ENCODE measurements around the gene LMX1B.
A peak's percentile ranks its signal among the peaks of the same experiment; 100 is the strongest.

LMX1B gene

GRCh38 chr9:126688617-126689016, 74.9 kb downstream of the LMX1B start:
- ATAC-seq, result no peak
- TF ChIP-seq ZNF70 (CRISPR knock-in tag; IDR thresholded peaks at IDR 0.05), result no peak
- no peak for TF ChIP-seq TCF4 (CRISPR knock-in tag; IDR thresholded peaks at IDR 0.05; ENCODE audit: borderline replicate concordance)
- no peak for TF ChIP-seq ZNF8 (CRISPR knock-in tag; IDR thresholded peaks at IDR 0.05)
- no peak for TF ChIP-seq SNAI2 (CRISPR knock-in tag; IDR thresholded peaks at IDR 0.05)
- no peak for TF ChIP-seq ZFP3 (CRISPR knock-in tag; IDR thresholded peaks at IDR 0.05)
- no peak for TF ChIP-seq OSR1 (CRISPR knock-in tag; IDR thresholded peaks at IDR 0.05)
- no peak for TF ChIP-seq ZC3H10 (CRISPR knock-in tag; IDR thresholded peaks at IDR 0.05)
- TF ChIP-seq CSRNP3 (CRISPR knock-in tag; IDR thresholded peaks at IDR 0.05), result no peak
- TF ChIP-seq ARNTL (CRISPR knock-in tag; IDR thresholded peaks at IDR 0.05; ENCODE audit: borderline replicate concordance, low read depth), result no peak
- TF ChIP-seq, protein P1, sequence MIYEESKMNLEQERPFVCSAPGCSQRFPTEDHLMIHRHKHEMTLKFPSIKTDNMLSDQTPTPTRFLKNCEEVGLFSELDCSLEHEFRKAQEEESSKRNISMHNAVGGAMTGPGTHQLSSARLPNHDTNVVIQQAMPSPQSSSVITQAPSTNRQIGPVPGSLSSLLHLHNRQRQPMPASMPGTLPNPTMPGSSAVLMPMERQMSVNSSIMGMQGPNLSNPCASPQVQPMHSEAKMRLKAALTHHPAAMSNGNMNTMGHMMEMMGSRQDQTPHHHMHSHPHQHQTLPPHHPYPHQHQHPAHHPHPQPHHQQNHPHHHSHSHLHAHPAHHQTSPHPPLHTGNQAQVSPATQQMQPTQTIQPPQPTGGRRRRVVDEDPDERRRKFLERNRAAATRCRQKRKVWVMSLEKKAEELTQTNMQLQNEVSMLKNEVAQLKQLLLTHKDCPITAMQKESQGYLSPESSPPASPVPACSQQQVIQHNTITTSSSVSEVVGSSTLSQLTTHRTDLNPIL (CRISPR knock-in tag; IDR thresholded peaks at IDR 0.05; ENCODE audit: low read depth), result no peak
- TF ChIP-seq PPARA (CRISPR knock-in tag; IDR thresholded peaks at IDR 0.05; ENCODE audit: borderline replicate concordance), result no peak
- TF ChIP-seq, protein P2, sequence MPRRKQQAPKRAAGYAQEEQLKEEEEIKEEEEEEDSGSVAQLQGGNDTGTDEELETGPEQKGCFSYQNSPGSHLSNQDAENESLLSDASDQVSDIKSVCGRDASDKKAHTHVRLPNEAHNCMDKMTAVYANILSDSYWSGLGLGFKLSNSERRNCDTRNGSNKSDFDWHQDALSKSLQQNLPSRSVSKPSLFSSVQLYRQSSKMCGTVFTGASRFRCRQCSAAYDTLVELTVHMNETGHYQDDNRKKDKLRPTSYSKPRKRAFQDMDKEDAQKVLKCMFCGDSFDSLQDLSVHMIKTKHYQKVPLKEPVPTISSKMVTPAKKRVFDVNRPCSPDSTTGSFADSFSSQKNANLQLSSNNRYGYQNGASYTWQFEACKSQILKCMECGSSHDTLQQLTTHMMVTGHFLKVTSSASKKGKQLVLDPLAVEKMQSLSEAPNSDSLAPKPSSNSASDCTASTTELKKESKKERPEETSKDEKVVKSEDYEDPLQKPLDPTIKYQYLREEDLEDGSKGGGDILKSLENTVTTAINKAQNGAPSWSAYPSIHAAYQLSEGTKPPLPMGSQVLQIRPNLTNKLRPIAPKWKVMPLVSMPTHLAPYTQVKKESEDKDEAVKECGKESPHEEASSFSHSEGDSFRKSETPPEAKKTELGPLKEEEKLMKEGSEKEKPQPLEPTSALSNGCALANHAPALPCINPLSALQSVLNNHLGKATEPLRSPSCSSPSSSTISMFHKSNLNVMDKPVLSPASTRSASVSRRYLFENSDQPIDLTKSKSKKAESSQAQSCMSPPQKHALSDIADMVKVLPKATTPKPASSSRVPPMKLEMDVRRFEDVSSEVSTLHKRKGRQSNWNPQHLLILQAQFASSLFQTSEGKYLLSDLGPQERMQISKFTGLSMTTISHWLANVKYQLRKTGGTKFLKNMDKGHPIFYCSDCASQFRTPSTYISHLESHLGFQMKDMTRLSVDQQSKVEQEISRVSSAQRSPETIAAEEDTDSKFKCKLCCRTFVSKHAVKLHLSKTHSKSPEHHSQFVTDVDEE (CRISPR knock-in tag; IDR thresholded peaks at IDR 0.05), result no peak
- no peak for TF ChIP-seq GLIS3 (CRISPR knock-in tag; IDR thresholded peaks at IDR 0.05)
- no peak for TF ChIP-seq ZFP30 (CRISPR knock-in tag; IDR thresholded peaks at IDR 0.05)
- TF ChIP-seq RARB (CRISPR knock-in tag; IDR thresholded peaks at IDR 0.05), result no peak
- no peak for TF ChIP-seq BACH2 (CRISPR knock-in tag; IDR thresholded peaks at IDR 0.05; ENCODE audit: borderline replicate concordance)
- TF ChIP-seq, protein P3, sequence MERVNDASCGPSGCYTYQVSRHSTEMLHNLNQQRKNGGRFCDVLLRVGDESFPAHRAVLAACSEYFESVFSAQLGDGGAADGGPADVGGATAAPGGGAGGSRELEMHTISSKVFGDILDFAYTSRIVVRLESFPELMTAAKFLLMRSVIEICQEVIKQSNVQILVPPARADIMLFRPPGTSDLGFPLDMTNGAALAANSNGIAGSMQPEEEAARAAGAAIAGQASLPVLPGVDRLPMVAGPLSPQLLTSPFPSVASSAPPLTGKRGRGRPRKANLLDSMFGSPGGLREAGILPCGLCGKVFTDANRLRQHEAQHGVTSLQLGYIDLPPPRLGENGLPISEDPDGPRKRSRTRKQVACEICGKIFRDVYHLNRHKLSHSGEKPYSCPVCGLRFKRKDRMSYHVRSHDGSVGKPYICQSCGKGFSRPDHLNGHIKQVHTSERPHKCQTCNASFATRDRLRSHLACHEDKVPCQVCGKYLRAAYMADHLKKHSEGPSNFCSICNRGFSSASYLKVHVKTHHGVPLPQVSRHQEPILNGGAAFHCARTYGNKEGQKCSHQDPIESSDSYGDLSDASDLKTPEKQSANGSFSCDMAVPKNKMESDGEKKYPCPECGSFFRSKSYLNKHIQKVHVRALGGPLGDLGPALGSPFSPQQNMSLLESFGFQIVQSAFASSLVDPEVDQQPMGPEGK (CRISPR knock-in tag; IDR thresholded peaks at IDR 0.05; ENCODE audit: borderline replicate concordance), result no peak
- TF ChIP-seq ZNF565 (CRISPR knock-in tag; conservative IDR thresholded peaks at IDR 0.05; ENCODE audit: low read depth), result no peak

DNA sequence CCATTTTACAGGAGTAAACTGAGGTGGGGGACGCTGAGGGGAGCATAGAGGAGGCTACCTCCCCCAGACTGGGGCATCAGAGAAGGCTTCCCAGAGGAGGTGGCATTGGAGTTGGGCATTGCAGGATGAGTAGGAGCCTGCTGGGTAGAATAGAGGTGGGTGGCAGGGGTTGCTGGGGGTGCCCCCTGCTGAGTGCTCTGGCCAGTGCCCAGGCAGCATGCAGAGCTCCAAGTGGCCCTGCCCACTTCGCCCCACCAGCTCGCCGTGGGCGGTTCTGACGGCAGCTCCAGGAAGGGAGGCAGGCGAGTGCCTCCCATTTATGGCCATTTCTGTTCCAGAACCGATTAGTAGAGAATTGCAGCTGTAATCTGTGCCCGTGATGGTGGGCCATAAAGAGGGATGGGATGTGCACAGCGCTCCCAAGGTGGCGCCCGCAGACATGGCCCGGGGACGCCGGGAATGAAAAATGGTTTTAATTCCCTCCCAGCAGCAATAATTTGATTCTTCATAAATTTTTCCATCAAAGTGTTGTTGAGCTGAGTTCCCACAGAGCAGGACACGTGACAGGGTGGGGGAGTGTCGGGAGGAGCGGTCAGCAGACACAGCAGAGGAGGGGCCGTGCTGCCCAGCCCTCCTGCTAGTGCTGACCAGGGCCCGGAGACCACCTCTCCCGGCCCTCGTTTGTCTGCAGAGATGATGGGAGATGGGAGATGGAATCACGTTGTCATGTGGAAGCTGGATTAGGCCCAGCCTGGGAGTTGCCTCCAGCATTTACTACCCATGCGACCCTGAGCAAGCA, 75.5 kb downstream of the LMX1B start:
- ATAC-seq, result 0 out of 3 replicates have a peak, but pooled peaks have one; percentile 11
- TF ChIP-seq CSRNP3 (CRISPR knock-in tag; IDR thresholded peaks at IDR 0.05) (no peak), ZFP3 (CRISPR knock-in tag; IDR thresholded peaks at IDR 0.05) (peak; percentile 99)

DNA sequence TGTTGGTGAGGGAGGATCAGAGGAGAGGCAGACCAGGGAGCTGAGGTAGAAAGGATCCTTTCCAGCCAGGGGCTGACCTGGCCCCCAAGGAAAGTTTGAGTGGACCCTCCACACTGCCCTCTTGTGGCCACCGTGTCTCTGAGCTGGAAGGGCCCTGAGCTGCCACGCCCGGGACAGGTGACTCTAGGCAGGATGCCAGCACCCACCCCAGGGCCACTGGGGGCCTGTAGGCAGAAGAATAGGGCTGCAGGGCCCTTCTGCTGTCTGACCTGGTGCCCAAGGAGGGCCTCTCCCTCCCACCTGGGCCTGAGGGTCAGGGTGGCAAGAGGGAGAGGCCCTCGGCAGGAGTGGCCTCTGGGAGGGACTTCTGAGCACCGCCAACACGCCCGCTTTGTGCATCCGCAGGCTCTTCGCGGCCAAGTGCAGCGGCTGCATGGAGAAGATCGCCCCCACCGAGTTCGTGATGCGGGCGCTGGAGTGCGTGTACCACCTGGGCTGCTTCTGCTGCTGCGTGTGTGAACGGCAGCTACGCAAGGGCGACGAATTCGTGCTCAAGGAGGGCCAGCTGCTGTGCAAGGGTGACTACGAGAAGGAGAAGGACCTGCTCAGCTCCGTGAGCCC, 76.8 kb downstream of the LMX1B start:
- TF ChIP-seq, protein P2 (CRISPR knock-in tag; IDR thresholded peaks at IDR 0.05), result no peak
- TF ChIP-seq PPARA (CRISPR knock-in tag; IDR thresholded peaks at IDR 0.05; ENCODE audit: borderline replicate concordance) (no peak), OSR1 (CRISPR knock-in tag; IDR thresholded peaks at IDR 0.05) (no peak), ESRRG (CRISPR knock-in tag; IDR thresholded peaks at IDR 0.05) (no peak), ZFP3 (CRISPR knock-in tag; IDR thresholded peaks at IDR 0.05) (no peak), CSRNP3 (CRISPR knock-in tag; IDR thresholded peaks at IDR 0.05) (no peak), RARB (CRISPR knock-in tag; IDR thresholded peaks at IDR 0.05) (no peak), TOX (CRISPR knock-in tag; IDR thresholded peaks at IDR 0.05; ENCODE audit: borderline replicate concordance) (no peak)
- TF ChIP-seq, protein P3 (CRISPR knock-in tag; IDR thresholded peaks at IDR 0.05; ENCODE audit: borderline replicate concordance), result no peak
- ATAC-seq, result peak; percentile 61; the same call in 2 of the 3 replicates

Data from SK-N-SH treated with all-trans-retinoic acid at 6 μM for 48 hours (cell line).